Stimulated activated CD4-positive, alpha-beta T cell treated with anti-CD3 and anti-CD28 coated beads, TNF-alpha, amount 100 ng/mL, for 24 hours (primary cell): Measurements from ENCODE around the gene CD68.
A peak's percentile ranks its signal among the peaks of the same experiment; 100 is the strongest.
"Not testable (repeated sequence)": the region's sequence is repeated elsewhere in the genome, so short reads cannot be mapped to it uniquely, and the experiment has no call there.

ENCODE experiments used
- DNase-seq, 3 experiments: peaks; one replicate each; pipeline ENCODE4 v3.0.0-alpha.2; 2020; ENCODE audit warnings: low read depth in 3 of 3

Gene CD68

GRCh38 chr17:7580604-7581575, 1.5 kb downstream of the CD68 start:
- no peak for DNase-seq

GRCh38 chr17:7582396-7583252, 3.2 kb downstream of the CD68 start:
- no peak for DNase-seq

GRCh38 chr17:7583253-7584109, 4.0 kb downstream of the CD68 start, which contains the start of gene MPDU1:
TSS of gene MPDU1 (plus strand) at chr17:7583852. CDS start at chr17:7583863, 11 bp downstream.
- DNase-seq: peak; percentile 89 to 95 (median 90)

GRCh38 chr17:7586673-7587419, 7.4 kb downstream of the CD68 start:
- no peak for DNase-seq

- DNase-seq: no peak
These were observed 8.1 kb downstream of the CD68 start for GRCh38 chr17:7587420-7588151.

GRCh38 chr17:7588553-7589203, 9.2 kb downstream of the CD68 start:
- DNase-seq: no peak

GRCh38 chr17:7589204-7589868, 9.9 kb downstream of the CD68 start:
- peak in 2 of 3 experiments; percentile 35 to 62 for DNase-seq

- no peak for DNase-seq
These were observed 10.7 kb downstream of the CD68 start, which contains the start of gene SOX15 for GRCh38 chr17:7589891-7590691. TSS of gene SOX15 (minus strand) at chr17:7590094. CDS start at chr17:7589676, 418 bp downstream.

GRCh38 chr17:7590743-7591142, 11.3 kb downstream of the CD68 start:
- DNase-seq: no peak

- DNase-seq: no peak
These were observed 12.2 kb downstream of the CD68 start for GRCh38 chr17:7591596-7591995.

GRCh38 chr17:7592422-7593021, 13.1 kb downstream of the CD68 start:
- DNase-seq: no peak

- DNase-seq: no peak
These were observed 13.9 kb downstream of the CD68 start for GRCh38 chr17:7593296-7593695.

- DNase-seq: not testable (repeated sequence)
These were observed 18.1 kb downstream of the CD68 start for GRCh38 chr17:7597561-7597960.

- DNase-seq: no peak
These were observed 26.8 kb downstream of the CD68 start for GRCh38 chr17:7606280-7606679.

GRCh38 chr17:7610641-7611040, 31.2 kb downstream of the CD68 start:
- DNase-seq: no peak

GRCh38 chr17:7611635-7612293, 32.3 kb downstream of the CD68 start:
- DNase-seq: no peak

GRCh38 chr17:7612294-7612640, 32.8 kb downstream of the CD68 start:
- DNase-seq: no peak
